Measurements from ENCODE around the gene TSGA10.

TSGA10 gene

GRCh38 chr2:99111236-99111635, 43.5 kb downstream of the TSGA10 start:
- Histone ChIP-seq H3K36me3 (ENCODE audit: insufficient read depth) (no peaks in the 10 kb centered on the region), H2AFZ (ENCODE audit: low read depth) (no peak overlapping the region), H3K4me2 (no peak overlapping the region), H3K4me3 (IDR thresholded peaks at IDR 0.05; ENCODE audit: insufficient read depth, low read depth, low read length) (no peak overlapping the region), H3K9ac (no peak overlapping the region), H3K4me1 (ENCODE audit: low read depth, poor library complexity, severe bottlenecking) (no peaks in the 10 kb centered on the region), H3K27ac (no peak overlapping the region), H3K79me2 (ENCODE audit: insufficient read depth, low read depth) (no peaks in the 10 kb centered on the region), H3K27me3 (ENCODE audit: insufficient read depth, low read depth) (no peaks in the 10 kb centered on the region), H4K20me1 (ENCODE audit: insufficient read depth) (no peaks in the 10 kb centered on the region)
- no peak for TF ChIP-seq CTCF (conservative IDR thresholded peaks at IDR 0.05; ENCODE audit: low read depth, low read length)

- Histone ChIP-seq H3K9ac (no peak overlapping the region), H2AFZ (ENCODE audit: low read depth) (no peak overlapping the region), H3K4me3 (IDR thresholded peaks at IDR 0.05; ENCODE audit: insufficient read depth, low read depth, low read length) (no peak overlapping the region), H3K27ac (no peak overlapping the region), H3K79me2 (ENCODE audit: insufficient read depth, low read depth) (no peaks in the 10 kb centered on the region), H4K20me1 (ENCODE audit: insufficient read depth) (no peaks in the 10 kb centered on the region), H3K4me2 (no peak overlapping the region), H3K36me3 (ENCODE audit: insufficient read depth) (no peaks in the 10 kb centered on the region), H3K27me3 (ENCODE audit: insufficient read depth, low read depth) (no peaks in the 10 kb centered on the region), H3K4me1 (ENCODE audit: low read depth, poor library complexity, severe bottlenecking) (no peaks in the 10 kb centered on the region)
- no peak for TF ChIP-seq CTCF (conservative IDR thresholded peaks at IDR 0.05; ENCODE audit: low read depth, low read length)
Observed at GRCh38 chr2:99106913-99107312, 47.8 kb downstream of the TSGA10 start.

GRCh38 chr2:99104006-99104405, 50.7 kb downstream of the TSGA10 start:
- Histone ChIP-seq H3K27me3 (ENCODE audit: insufficient read depth, low read depth) (no peaks in the 10 kb centered on the region), H3K36me3 (ENCODE audit: insufficient read depth) (no peaks in the 10 kb centered on the region), H3K27ac (no peak overlapping the region), H2AFZ (ENCODE audit: low read depth) (no peak overlapping the region), H3K79me2 (ENCODE audit: insufficient read depth, low read depth) (no peaks in the 10 kb centered on the region), H4K20me1 (ENCODE audit: insufficient read depth) (no peaks in the 10 kb centered on the region), H3K9ac (no peak overlapping the region), H3K4me2 (no peak overlapping the region), H3K4me1 (ENCODE audit: low read depth, poor library complexity, severe bottlenecking) (no peaks in the 10 kb centered on the region), H3K4me3 (IDR thresholded peaks at IDR 0.05; ENCODE audit: insufficient read depth, low read depth, low read length) (no peak overlapping the region)
- TF ChIP-seq CTCF (conservative IDR thresholded peaks at IDR 0.05; ENCODE audit: low read depth, low read length), result no peak

GRCh38 chr2:99101697-99102096, 53.0 kb downstream of the TSGA10 start:
- no peaks in the 10 kb centered on the region for H3K4me1 ChIP-seq (ENCODE audit: low read depth, poor library complexity, severe bottlenecking)
- TF ChIP-seq CTCF (conservative IDR thresholded peaks at IDR 0.05; ENCODE audit: low read depth, low read length), result no peak
- H3K4me3 ChIP-seq (IDR thresholded peaks at IDR 0.05; ENCODE audit: insufficient read depth, low read depth, low read length), result no peak overlapping the region
- no peaks in the 10 kb centered on the region for H3K79me2 ChIP-seq (ENCODE audit: insufficient read depth, low read depth)
- H3K4me2 ChIP-seq, result no peak overlapping the region
- no peaks in the 10 kb centered on the region for H3K27me3 ChIP-seq (ENCODE audit: insufficient read depth, low read depth)
- no peak overlapping the region for H3K27ac ChIP-seq
- H2AFZ ChIP-seq (ENCODE audit: low read depth), result no peak overlapping the region
- no peaks in the 10 kb centered on the region for H4K20me1 ChIP-seq (ENCODE audit: insufficient read depth)
- no peak overlapping the region for H3K9ac ChIP-seq
- no peaks in the 10 kb centered on the region for H3K36me3 ChIP-seq (ENCODE audit: insufficient read depth)

GRCh38 chr2:99096728-99097127, 58.0 kb downstream of the TSGA10 start:
- H3K4me2 ChIP-seq, result no peak overlapping the region
- H2AFZ ChIP-seq (ENCODE audit: low read depth), result no peak overlapping the region
- H4K20me1 ChIP-seq (ENCODE audit: insufficient read depth), result no peaks in the 10 kb centered on the region
- H3K4me1 ChIP-seq (ENCODE audit: low read depth, poor library complexity, severe bottlenecking), result no peaks in the 10 kb centered on the region
- H3K27ac ChIP-seq, result no peak overlapping the region
- no peaks in the 10 kb centered on the region for H3K79me2 ChIP-seq (ENCODE audit: insufficient read depth, low read depth)
- H3K9ac ChIP-seq, result no peak overlapping the region
- no peak for TF ChIP-seq CTCF (conservative IDR thresholded peaks at IDR 0.05; ENCODE audit: low read depth, low read length)
- H3K27me3 ChIP-seq (ENCODE audit: insufficient read depth, low read depth), result no peaks in the 10 kb centered on the region
- no peak overlapping the region for H3K4me3 ChIP-seq (IDR thresholded peaks at IDR 0.05; ENCODE audit: insufficient read depth, low read depth, low read length)
- no peaks in the 10 kb centered on the region for H3K36me3 ChIP-seq (ENCODE audit: insufficient read depth)
